HG03571 (cell line): ENCODE measurements around the gene BMP6.

Experiments
- ATAC-seq: cut with Tn5 transposase; IDR thresholded peaks from one replicate; pipeline ENCODE4 v1.9.1; 2021; ENCODE audit not compliant: unreplicated experiment

Gene BMP6

GRCh38 chr6:7919871-7920270, 194.0 kb downstream of the BMP6 start:
- no peak for ATAC-seq

- ATAC-seq = no peak
These were observed 194.5 kb downstream of the BMP6 start for GRCh38 chr6:7920425-7920824.

- ATAC-seq = no peak
These were observed 195.1 kb downstream of the BMP6 start for GRCh38 chr6:7921046-7921445.

GRCh38 chr6:7921632-7922092, 195.8 kb downstream of the BMP6 start:
- ATAC-seq = no peak

- ATAC-seq = no peak
These were observed 196.7 kb downstream of the BMP6 start for GRCh38 chr6:7922596-7922995.

GRCh38 chr6:7924867-7925266, 199.0 kb downstream of the BMP6 start:
- ATAC-seq = no peak
